ENCODE data around the gene RFTN2. TPM values are rescaled to one million over a fixed set of nuclear protein-coding genes. Genes with fewer than 3 reads are reported as not detected.
"Not testable (repeated sequence)": the region's sequence is repeated elsewhere in the genome, so short reads cannot be mapped to it uniquely, and the experiment has no call there.

The RFTN2 gene
- 7.7 to 9.9 TPM (median 9.7 TPM) in 3 replicates for total RNA-seq

- Mint-ChIP-seq H3K4me1 (peaks cover 6% of the 10 kb centered on the region), H3K27ac (peak within 1 kb of the TSS; percentile 78), H3K27me3 (ENCODE audit: low read depth) (no peaks in the 10 kb centered on the region), H3K4me3 (peak within 1 kb of the TSS; percentile 58), H3K36me3 (no peaks in the 10 kb centered on the region), H3K9me3 (no peaks in the 10 kb centered on the region)
- no peak for TF ChIP-seq CTCF (IDR thresholded peaks at IDR 0.05; ENCODE audit: unreplicated experiment)
- DNase-seq (ENCODE audit: low spot score in 2 of 2, unreplicated experiment in 2 of 2) = no peak
Observed at GRCh38 chr2:197675246-197675645, at the start of gene RFTN2. TSS of gene RFTN2 (minus strand) at chr2:197675587. CDS start at chr2:197675458, 129 bp downstream.

GRCh38 chr2:197717863-197718262, 42.5 kb upstream of the RFTN2 start:
- Mint-ChIP-seq H3K27ac (no peak overlapping the region), H3K9me3 (no peaks in the 10 kb centered on the region), H3K36me3 (no peaks in the 10 kb centered on the region), H3K27me3 (ENCODE audit: low read depth) (no peaks in the 10 kb centered on the region), H3K4me1 (no peaks in the 10 kb centered on the region), H3K4me3 (no peak overlapping the region)
- TF ChIP-seq CTCF (IDR thresholded peaks at IDR 0.05; ENCODE audit: unreplicated experiment) = no peak
- no peak for DNase-seq (ENCODE audit: low spot score in 2 of 2, unreplicated experiment in 2 of 2)

- no peak for TF ChIP-seq CTCF (IDR thresholded peaks at IDR 0.05; ENCODE audit: unreplicated experiment)
- H3K27ac Mint-ChIP-seq = no peak overlapping the region
- DNase-seq (ENCODE audit: low spot score in 2 of 2, unreplicated experiment in 2 of 2) = no peak
- peaks cover 7% of the 10 kb centered on the region for H3K4me1 Mint-ChIP-seq
- no peaks in the 10 kb centered on the region for H3K9me3 Mint-ChIP-seq
- no peak overlapping the region for H3K4me3 Mint-ChIP-seq
- no peaks in the 10 kb centered on the region for H3K36me3 Mint-ChIP-seq
- H3K27me3 Mint-ChIP-seq (ENCODE audit: low read depth) = no peaks in the 10 kb centered on the region
Observed at GRCh38 chr2:197713271-197713670, 37.9 kb upstream of the RFTN2 start.

- no peak for TF ChIP-seq CTCF (IDR thresholded peaks at IDR 0.05; ENCODE audit: unreplicated experiment)
- no peak for DNase-seq (ENCODE audit: low spot score in 2 of 2, unreplicated experiment in 2 of 2)
- no peaks in the 10 kb centered on the region for H3K9me3 Mint-ChIP-seq
- H3K4me3 Mint-ChIP-seq = no peak overlapping the region
- H3K4me1 Mint-ChIP-seq = peaks cover 18% of the 10 kb centered on the region
- H3K27me3 Mint-ChIP-seq (ENCODE audit: low read depth) = no peaks in the 10 kb centered on the region
- H3K36me3 Mint-ChIP-seq = no peaks in the 10 kb centered on the region
- H3K27ac Mint-ChIP-seq = no peak overlapping the region
Observed at GRCh38 chr2:197711578-197711977, 36.2 kb upstream of the RFTN2 start.

GRCh38 chr2:197710424-197711042, 35.1 kb upstream of the RFTN2 start:
- Mint-ChIP-seq H3K4me3 (no peak overlapping the region), H3K4me1 (peaks cover 26% of the 10 kb centered on the region), H3K9me3 (no peaks in the 10 kb centered on the region), H3K27me3 (ENCODE audit: low read depth) (no peaks in the 10 kb centered on the region), H3K36me3 (no peaks in the 10 kb centered on the region), H3K27ac (no peak overlapping the region)
- TF ChIP-seq CTCF (IDR thresholded peaks at IDR 0.05; ENCODE audit: unreplicated experiment) = no peak
- no peak for DNase-seq (ENCODE audit: low spot score in 2 of 2, unreplicated experiment in 2 of 2)

GRCh38 chr2:197709140-197709539, 33.8 kb upstream of the RFTN2 start:
- not testable (repeated sequence) for H3K27ac Mint-ChIP-seq; H3K36me3 Mint-ChIP-seq; H3K27me3 Mint-ChIP-seq (ENCODE audit: low read depth); DNase-seq (ENCODE audit: low spot score in 2 of 2, unreplicated experiment in 2 of 2); H3K9me3 Mint-ChIP-seq; H3K4me3 Mint-ChIP-seq
- H3K4me1 Mint-ChIP-seq = peaks cover 30% of the 10 kb centered on the region
